CD14-positive monocyte (primary cell): ENCODE results near the gene RAB43. TPM values are rescaled to one million over a fixed set of nuclear protein-coding genes. Genes with fewer than 3 reads are reported as not detected.

Source experiments
- DNase-seq, 3 donors: peaks; one replicate each; pipeline ENCODE4 v3.0.0-alpha.2; 2011 to 2022
- H2AFZ ChIP-seq: 2 replicates; pipeline ENCODE4 v1.6.0; 2012; ENCODE audit warnings: mild to moderate bottlenecking, low read depth, low read length, inconsistent platforms; ENCODE audit not compliant: insufficient read depth, poor library complexity, severe bottlenecking
- H3K27ac ChIP-seq, 2 donors: 1 replicate in 1 of 2; 2 replicates in 1 of 2; pipeline ENCODE4 v1.5.1; 2012 to 2013; ENCODE audit warnings: low read length in 2 of 2, control low read depth in 1 of 2, inconsistent platforms in 1 of 2, low read depth in 1 of 2, mild to moderate bottlenecking in 1 of 2
- H3K27me3 ChIP-seq, 2 donors: one replicate each; pipeline versions ENCODE4 v1.6.0 to v1.6.1; 2011 to 2013; ENCODE audit warnings: low read length in 2 of 2; ENCODE audit not compliant: control insufficient read depth in 2 of 2, insufficient read depth in 2 of 2
- H3K36me3 ChIP-seq, 2 donors: replicated peaks in 1 of 2; 1 replicate in 1 of 2; 2 replicates in 1 of 2; pipeline versions ENCODE4 v1.5.1 to v1.6.1; 2012 to 2013; ENCODE audit warnings: low read length in 2 of 2, control low read depth in 1 of 2, inconsistent platforms in 1 of 2, mild to moderate bottlenecking in 1 of 2; ENCODE audit not compliant: insufficient read depth in 2 of 2, control insufficient read depth in 1 of 2
- H3K4me1 ChIP-seq, 2 donors: 1 replicate in 1 of 2; 2 replicates in 1 of 2; pipeline versions ENCODE4 v1.5.1 to v1.6.1; 2012 to 2013; ENCODE audit warnings: low read length in 2 of 2, control low read depth in 1 of 2, inconsistent platforms in 1 of 2, mild to moderate bottlenecking in 1 of 2, moderate library complexity in 1 of 2; ENCODE audit not compliant: insufficient read depth in 2 of 2, control insufficient read depth in 1 of 2
- H3K4me2 ChIP-seq: replicated peaks from 2 replicates; pipeline ENCODE3; 2012; ENCODE audit warnings: low read length, moderate library complexity, mild to moderate bottlenecking; ENCODE audit not compliant: poor library complexity, severe bottlenecking; ENCODE audit errors: extremely low read depth
- H3K4me3 ChIP-seq, 3 experiments: fragments of 200-600 bp in 1 of 3; sonication (generic) in 1 of 3; replicated peaks in 1 of 3; 1 replicate in 2 of 3; 2 replicates in 1 of 3; pipeline ENCODE4 v1.5.1; 2011 to 2013; ENCODE audit warnings: low read length in 3 of 3, mild to moderate bottlenecking in 3 of 3, control low read depth in 2 of 3, low read depth in 2 of 3, inconsistent platforms in 1 of 3, moderate library complexity in 1 of 3
- H3K79me2 ChIP-seq: 2 replicates; pipeline ENCODE4 v1.6.0; 2012; ENCODE audit warnings: mild to moderate bottlenecking, control low read depth, inconsistent platforms, low read length, moderate library complexity; ENCODE audit not compliant: insufficient read depth
- H3K9ac ChIP-seq: 2 replicates; pipeline ENCODE4 v1.6.0; 2017; ENCODE audit warnings: low read length, mild to moderate bottlenecking; ENCODE audit not compliant: insufficient read depth, poor library complexity, severe bottlenecking
- H3K9me3 ChIP-seq, 2 donors: replicated peaks in 1 of 2; 1 replicate in 1 of 2; 2 replicates in 1 of 2; pipeline versions ENCODE4 v1.5.1 to v1.6.1; 2012 to 2013; ENCODE audit warnings: low read length in 2 of 2, control low read depth in 1 of 2; ENCODE audit not compliant: control insufficient read depth in 1 of 2, insufficient read depth in 1 of 2
- H4K20me1 ChIP-seq: 2 replicates; pipeline ENCODE4 v1.6.0; 2012; ENCODE audit warnings: mild to moderate bottlenecking, low read length, control low read depth, moderate library complexity; ENCODE audit not compliant: insufficient read depth
- H3K27ac Mint-ChIP-seq, 7 donors: one replicate each; pipeline ENCODE4 v1.8.0; 2020; ENCODE audit warnings: mild to moderate bottlenecking in 7 of 7, mixed read lengths in 7 of 7, moderate library complexity in 6 of 7, inconsistent platforms in 2 of 7
- H3K27me3 Mint-ChIP-seq, 3 donors: one replicate each; pipeline ENCODE4 v1.8.0; 2021 to 2022; ENCODE audit warnings: low read depth in 3 of 3, mild to moderate bottlenecking in 3 of 3, mixed read lengths in 3 of 3, moderate library complexity in 3 of 3, inconsistent platforms in 1 of 3
- H3K36me3 Mint-ChIP-seq, 2 donors: one replicate each; pipeline ENCODE4 v1.8.0; 2020; ENCODE audit warnings: mixed read lengths in 2 of 2, inconsistent platforms in 1 of 2, mild to moderate bottlenecking in 1 of 2
- H3K4me1 Mint-ChIP-seq: one replicate; pipeline ENCODE4 v1.8.0; 2020; ENCODE audit warnings: mild to moderate bottlenecking, mixed read lengths
- H3K4me3 Mint-ChIP-seq, 2 donors: one replicate each; pipeline ENCODE4 v1.8.0; 2020; ENCODE audit warnings: mild to moderate bottlenecking in 2 of 2, mixed read lengths in 2 of 2, moderate library complexity in 1 of 2
- H3K9me3 Mint-ChIP-seq, 7 donors: one replicate each; pipeline ENCODE4 v1.8.0; 2020 to 2022; ENCODE audit warnings: mixed read lengths in 7 of 7, mild to moderate bottlenecking in 6 of 7, moderate library complexity in 6 of 7, inconsistent platforms in 2 of 7
- WGBS: methylation state at CpG from one replicate; pipeline ENCODE4 v1.1.5; 2013; ENCODE audit warnings: missing lambda C conversion rate; ENCODE audit not compliant: insufficient coverage; 5-methylcytosine and 5-hydroxymethylcytosine counted together
- intact Hi-C, 2 donors: fragments of 100-400 bp; cut with micrococcal nuclease; formaldehyde crosslinking; loops; one replicate each; pipeline versions ENCODE4 v1.15.0 to v1.15.1; 2023
- polyA plus RNA-seq, 3 donors: library from polyadenylated mRNA; depleted of rRNA in 1 of 3; unstranded in 2 of 3; stranded (reverse) in 1 of 3; fragments of 300-500 nt in 2 of 3; fragments of >200 nt in 1 of 3; fragmentation: Illumina TruSeq in 2 of 3; gene quantifications; 1 replicate in 2 of 3; 2 replicates in 1 of 3; pipeline ENCODE4 v1.2.3, GENCODE V29; 2012 to 2021
- TF ChIP-seq, protein P1 (sequence below): fragments of 200-600 bp; IDR thresholded peaks from one replicate; pipeline ENCODE4 v1.8.0; 2022; ENCODE audit warnings: antibody characterized with exemption, mild to moderate bottlenecking

Gene RAB43
- polyA plus RNA-seq, 3 donors: 7.1 to 15.5 (median 8.5) TPM

DNA sequence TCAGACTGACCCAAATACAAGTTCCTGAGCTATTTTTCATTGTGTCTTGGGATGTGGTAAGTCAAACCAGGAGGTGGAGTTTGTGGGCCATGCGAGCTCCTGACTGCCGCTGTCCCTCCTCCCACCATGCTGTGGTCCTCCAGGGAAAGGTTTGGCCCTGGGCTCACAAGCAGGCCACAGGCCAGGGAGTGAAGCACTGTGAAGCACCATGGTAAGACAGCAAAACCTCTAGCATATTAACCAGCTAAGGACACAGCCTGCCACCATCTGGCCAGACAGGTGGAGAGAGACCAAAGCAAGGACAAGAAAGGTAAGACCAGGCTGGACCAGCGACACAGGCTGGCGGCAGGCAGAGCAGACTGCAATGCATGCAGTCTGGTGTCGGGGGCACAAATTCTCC is 15.3 kb downstream of the RAB43 start:
- TF ChIP-seq, protein P1, sequence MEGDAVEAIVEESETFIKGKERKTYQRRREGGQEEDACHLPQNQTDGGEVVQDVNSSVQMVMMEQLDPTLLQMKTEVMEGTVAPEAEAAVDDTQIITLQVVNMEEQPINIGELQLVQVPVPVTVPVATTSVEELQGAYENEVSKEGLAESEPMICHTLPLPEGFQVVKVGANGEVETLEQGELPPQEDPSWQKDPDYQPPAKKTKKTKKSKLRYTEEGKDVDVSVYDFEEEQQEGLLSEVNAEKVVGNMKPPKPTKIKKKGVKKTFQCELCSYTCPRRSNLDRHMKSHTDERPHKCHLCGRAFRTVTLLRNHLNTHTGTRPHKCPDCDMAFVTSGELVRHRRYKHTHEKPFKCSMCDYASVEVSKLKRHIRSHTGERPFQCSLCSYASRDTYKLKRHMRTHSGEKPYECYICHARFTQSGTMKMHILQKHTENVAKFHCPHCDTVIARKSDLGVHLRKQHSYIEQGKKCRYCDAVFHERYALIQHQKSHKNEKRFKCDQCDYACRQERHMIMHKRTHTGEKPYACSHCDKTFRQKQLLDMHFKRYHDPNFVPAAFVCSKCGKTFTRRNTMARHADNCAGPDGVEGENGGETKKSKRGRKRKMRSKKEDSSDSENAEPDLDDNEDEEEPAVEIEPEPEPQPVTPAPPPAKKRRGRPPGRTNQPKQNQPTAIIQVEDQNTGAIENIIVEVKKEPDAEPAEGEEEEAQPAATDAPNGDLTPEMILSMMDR: no peak
- no peaks in the 10 kb centered on the region for H3K9me3 Mint-ChIP-seq
- peaks cover 44 to 81% of the 10 kb centered on the region in 2 donors for H3K36me3 ChIP-seq
- no peak overlapping the region for H3K4me3 ChIP-seq
- no peak overlapping the region for H3K27ac Mint-ChIP-seq
- H3K27ac ChIP-seq: no peak overlapping the region
- no peak overlapping the region for H2AFZ ChIP-seq
- H3K4me3 Mint-ChIP-seq: no peak overlapping the region
- no peak overlapping the region for H3K4me2 ChIP-seq
- no peaks in the 10 kb centered on the region for H3K9me3 ChIP-seq
- H3K9ac ChIP-seq: no peak overlapping the region
- H3K27me3 Mint-ChIP-seq: peaks cover 0 to 2% (median 0%) of the 10 kb centered on the region in 3 donors
- peaks cover 43% of the 10 kb centered on the region for H3K79me2 ChIP-seq
- WGBS: 95% methylated on average over 4 of the region's 5 CpGs
- H3K4me1 Mint-ChIP-seq: peaks cover 2% of the 10 kb centered on the region
- no peaks in the 10 kb centered on the region for H3K4me1 ChIP-seq
- intact Hi-C loops: no loop called here
- H4K20me1 ChIP-seq: peaks cover 97% of the 10 kb centered on the region
- peaks cover 68 to 84% of the 10 kb centered on the region in 2 donors for H3K36me3 Mint-ChIP-seq
- no peak for DNase-seq
- H3K27me3 ChIP-seq: no peaks in the 10 kb centered on the region

DNA sequence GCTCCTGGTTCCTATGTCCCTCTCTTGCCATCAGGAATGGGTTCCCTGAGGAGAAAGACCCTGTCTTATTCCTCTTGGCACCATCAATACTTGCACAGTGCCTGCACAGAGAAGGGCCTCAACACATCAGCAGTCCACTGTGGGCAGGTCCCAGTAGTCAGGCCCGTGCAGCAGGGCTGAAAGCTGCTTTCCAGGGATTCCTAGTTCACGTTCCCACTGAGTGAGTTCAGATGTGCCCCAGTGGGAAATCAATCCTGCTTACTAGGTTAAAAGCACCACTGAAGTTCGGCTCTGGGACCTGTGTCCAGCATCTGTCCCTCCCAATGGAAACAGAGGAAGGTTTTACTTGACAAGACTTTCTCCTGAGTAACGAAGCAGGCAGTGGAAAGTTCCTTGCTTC is 15.7 kb downstream of the RAB43 start:
- peaks cover 0 to 2% (median 0%) of the 10 kb centered on the region in 3 donors for H3K27me3 Mint-ChIP-seq
- Histone ChIP-seq H2AFZ (no peak overlapping the region), H3K4me3 (no peak overlapping the region), H3K36me3 (peaks cover 43 to 81% of the 10 kb centered on the region in 2 donors), H3K4me1 (no peaks in the 10 kb centered on the region), H3K27me3 (no peaks in the 10 kb centered on the region), H3K9ac (no peak overlapping the region), H3K79me2 (peaks cover 45% of the 10 kb centered on the region), H3K9me3 (no peaks in the 10 kb centered on the region), H4K20me1 (peaks cover 97% of the 10 kb centered on the region), H3K27ac (no peak overlapping the region), H3K4me2 (no peak overlapping the region)
- peaks cover 2% of the 10 kb centered on the region for H3K4me1 Mint-ChIP-seq
- no peaks in the 10 kb centered on the region for H3K9me3 Mint-ChIP-seq
- peaks cover 68 to 83% of the 10 kb centered on the region in 2 donors for H3K36me3 Mint-ChIP-seq
- intact Hi-C loops: no loop called here
- TF ChIP-seq, protein P1: no peak
- H3K27ac Mint-ChIP-seq: no peak overlapping the region
- WGBS: 100% methylated on average over 3 of the region's 4 CpGs
- no peak overlapping the region for H3K4me3 Mint-ChIP-seq
- no peak for DNase-seq
